ENCODE measurements around the gene HSD17B12. TPM values are rescaled to one million over a fixed set of nuclear protein-coding genes. Genes with fewer than 3 reads are reported as not detected.
A peak's percentile ranks its signal among the peaks of the same experiment; 100 is the strongest.

HSD17B12 gene
- total and polyA plus RNA-seq, 2 experiments from 2014 or later: 83.2 to 137 TPM

DNA sequence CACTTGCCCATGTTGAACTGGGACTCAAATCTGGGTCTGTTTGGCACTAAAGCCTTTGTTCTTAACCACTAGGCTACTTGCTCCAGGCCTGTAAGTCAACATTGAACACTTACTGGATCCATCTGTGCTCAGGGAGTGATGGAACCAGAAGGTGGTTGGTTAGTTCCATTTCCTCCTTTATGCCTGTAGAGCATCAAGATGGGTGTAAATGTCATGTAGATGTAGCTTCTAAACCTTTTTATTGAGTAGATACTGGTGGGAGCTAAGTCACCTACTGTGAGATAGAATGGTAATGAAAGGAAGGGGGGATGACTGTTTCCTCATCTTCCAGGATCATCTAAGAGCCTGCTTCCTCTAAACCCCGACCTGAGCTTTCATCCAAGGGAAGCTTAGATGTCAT lies 161.5 kb downstream of the HSD17B12 start:
- no peaks in the 10 kb centered on the region for H3K4me1 ChIP-seq (ENCODE audit: insufficient read depth)
- no peaks in the 10 kb centered on the region for H3K9me2 ChIP-seq (replicated peaks; ENCODE audit: insufficient read depth)
- no peak overlapping the region for H3K4me3 ChIP-seq
- TF ChIP-seq EZH2 (IDR thresholded peaks at IDR 0.05; ENCODE audit: borderline replicate concordance) (no peak), EZH2phosphoT487 (IDR thresholded peaks at IDR 0.05; ENCODE audit: low read depth, severe bottlenecking, unreplicated experiment) (no peak)
- TF ChIP-seq, protein P1, sequence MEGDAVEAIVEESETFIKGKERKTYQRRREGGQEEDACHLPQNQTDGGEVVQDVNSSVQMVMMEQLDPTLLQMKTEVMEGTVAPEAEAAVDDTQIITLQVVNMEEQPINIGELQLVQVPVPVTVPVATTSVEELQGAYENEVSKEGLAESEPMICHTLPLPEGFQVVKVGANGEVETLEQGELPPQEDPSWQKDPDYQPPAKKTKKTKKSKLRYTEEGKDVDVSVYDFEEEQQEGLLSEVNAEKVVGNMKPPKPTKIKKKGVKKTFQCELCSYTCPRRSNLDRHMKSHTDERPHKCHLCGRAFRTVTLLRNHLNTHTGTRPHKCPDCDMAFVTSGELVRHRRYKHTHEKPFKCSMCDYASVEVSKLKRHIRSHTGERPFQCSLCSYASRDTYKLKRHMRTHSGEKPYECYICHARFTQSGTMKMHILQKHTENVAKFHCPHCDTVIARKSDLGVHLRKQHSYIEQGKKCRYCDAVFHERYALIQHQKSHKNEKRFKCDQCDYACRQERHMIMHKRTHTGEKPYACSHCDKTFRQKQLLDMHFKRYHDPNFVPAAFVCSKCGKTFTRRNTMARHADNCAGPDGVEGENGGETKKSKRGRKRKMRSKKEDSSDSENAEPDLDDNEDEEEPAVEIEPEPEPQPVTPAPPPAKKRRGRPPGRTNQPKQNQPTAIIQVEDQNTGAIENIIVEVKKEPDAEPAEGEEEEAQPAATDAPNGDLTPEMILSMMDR (IDR thresholded peaks at IDR 0.05; ENCODE audit: poor library complexity): no peak
- H3K9me3 ChIP-seq (ENCODE audit: low read depth): no peaks in the 10 kb centered on the region
- no peak overlapping the region for H3K4me2 ChIP-seq
- no peaks in the 10 kb centered on the region for H4K20me1 ChIP-seq (ENCODE audit: insufficient read depth, poor library complexity, severe bottlenecking)
- H3K27ac ChIP-seq: no peak overlapping the region
- no peak overlapping the region for H2AFZ ChIP-seq
- no peaks in the 10 kb centered on the region for H3K79me2 ChIP-seq
- WGBS (ENCODE audit: low lambda C conversion rate, missing lambda C conversion rate): 67% methylated on average over 1 of the region's 1 CpG
- no peaks in the 10 kb centered on the region for H3K27me3 ChIP-seq
- no peak for DNase-seq (ENCODE audit: low spot score)
- no peaks in the 10 kb centered on the region for H3K36me3 ChIP-seq (replicated peaks; ENCODE audit: insufficient read depth, low read depth)

DNA sequence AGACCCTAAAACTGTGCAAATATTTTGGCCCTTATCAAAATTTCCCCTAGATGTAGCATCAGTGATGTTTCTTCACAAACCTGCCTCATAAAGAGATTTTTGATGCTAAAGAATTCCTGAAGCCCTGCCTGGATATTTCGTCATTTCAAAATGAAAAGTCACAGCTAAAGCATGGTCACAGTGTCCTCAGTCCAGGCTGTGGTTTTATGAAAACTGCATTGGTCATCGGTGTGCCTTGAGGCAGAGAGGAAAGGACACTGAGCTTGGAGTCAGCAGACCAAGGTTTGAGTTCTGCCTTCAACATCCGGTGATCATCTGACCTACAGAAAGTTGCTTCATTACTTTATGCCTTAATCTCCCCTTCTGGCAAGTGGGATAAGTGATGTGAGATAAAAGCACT lies 165.3 kb downstream of the HSD17B12 start:
- H3K4me1 ChIP-seq (ENCODE audit: insufficient read depth): no peaks in the 10 kb centered on the region
- no peaks in the 10 kb centered on the region for H3K9me2 ChIP-seq (replicated peaks; ENCODE audit: insufficient read depth)
- no peak overlapping the region for H3K27ac ChIP-seq
- no peaks in the 10 kb centered on the region for H3K36me3 ChIP-seq (replicated peaks; ENCODE audit: insufficient read depth, low read depth)
- no peaks in the 10 kb centered on the region for H3K79me2 ChIP-seq
- TF ChIP-seq EZH2phosphoT487 (IDR thresholded peaks at IDR 0.05; ENCODE audit: low read depth, severe bottlenecking, unreplicated experiment) (no peak), EZH2 (IDR thresholded peaks at IDR 0.05; ENCODE audit: borderline replicate concordance) (no peak)
- TF ChIP-seq, protein P1 (IDR thresholded peaks at IDR 0.05; ENCODE audit: poor library complexity): no peak
- H3K27me3 ChIP-seq: no peaks in the 10 kb centered on the region
- 93% methylated on average over 3 of the region's 3 CpGs for WGBS (ENCODE audit: low lambda C conversion rate, missing lambda C conversion rate)
- H3K4me2 ChIP-seq: no peak overlapping the region
- H4K20me1 ChIP-seq (ENCODE audit: insufficient read depth, poor library complexity, severe bottlenecking): peaks cover 2% of the 10 kb centered on the region
- DNase-seq (ENCODE audit: low spot score): no peak
- H3K9me3 ChIP-seq (ENCODE audit: low read depth): no peaks in the 10 kb centered on the region
- H2AFZ ChIP-seq: no peak overlapping the region
- no peak overlapping the region for H3K4me3 ChIP-seq

DNA sequence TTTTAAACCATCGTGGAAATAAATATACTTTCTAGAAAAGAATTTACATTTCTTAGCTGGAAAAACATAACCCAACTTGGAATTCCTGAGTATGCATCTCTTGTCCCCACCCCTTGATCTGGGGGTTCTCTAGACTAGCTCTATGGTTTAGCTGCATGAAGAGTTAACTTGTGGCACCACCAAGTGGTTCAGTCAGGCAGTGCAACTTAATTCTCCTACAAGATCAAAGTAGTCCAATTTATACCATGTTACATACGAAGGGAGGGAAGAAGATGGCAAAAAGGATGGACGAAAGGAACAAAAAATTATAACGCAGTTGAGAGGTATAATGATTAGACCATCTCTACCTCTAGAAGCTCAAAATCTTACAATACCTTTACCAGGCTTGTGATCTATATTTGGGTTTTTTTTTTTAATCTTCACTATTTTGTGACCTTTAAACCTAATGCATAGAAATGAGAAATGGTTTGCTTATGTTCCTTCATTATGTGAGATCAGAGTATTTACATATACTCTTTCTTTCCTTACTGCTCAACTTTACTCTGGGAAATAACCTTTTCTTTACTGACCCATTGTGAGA lies 171.6 kb downstream of the HSD17B12 start:
- no peak overlapping the region for H2AFZ ChIP-seq
- H3K27me3 ChIP-seq: no peaks in the 10 kb centered on the region
- peak; percentile 74 for DNase-seq (ENCODE audit: low spot score)
- peaks cover 2% of the 10 kb centered on the region for H4K20me1 ChIP-seq (ENCODE audit: insufficient read depth, poor library complexity, severe bottlenecking)
- H3K9me2 ChIP-seq (replicated peaks; ENCODE audit: insufficient read depth): no peaks in the 10 kb centered on the region
- no peak overlapping the region for H3K27ac ChIP-seq
- H3K4me1 ChIP-seq (ENCODE audit: insufficient read depth): no peaks in the 10 kb centered on the region
- H3K4me3 ChIP-seq: no peak overlapping the region
- 40% methylated on average over 4 of the region's 4 CpGs for WGBS (ENCODE audit: low lambda C conversion rate, missing lambda C conversion rate)
- H3K36me3 ChIP-seq (replicated peaks; ENCODE audit: insufficient read depth, low read depth): no peaks in the 10 kb centered on the region
- no peaks in the 10 kb centered on the region for H3K9me3 ChIP-seq (ENCODE audit: low read depth)
- no peaks in the 10 kb centered on the region for H3K79me2 ChIP-seq
- TF ChIP-seq, protein P1 (IDR thresholded peaks at IDR 0.05; ENCODE audit: poor library complexity): peak; percentile 88
- TF ChIP-seq EZH2 (IDR thresholded peaks at IDR 0.05; ENCODE audit: borderline replicate concordance): no peak
- no peak overlapping the region for H3K4me2 ChIP-seq

DNA sequence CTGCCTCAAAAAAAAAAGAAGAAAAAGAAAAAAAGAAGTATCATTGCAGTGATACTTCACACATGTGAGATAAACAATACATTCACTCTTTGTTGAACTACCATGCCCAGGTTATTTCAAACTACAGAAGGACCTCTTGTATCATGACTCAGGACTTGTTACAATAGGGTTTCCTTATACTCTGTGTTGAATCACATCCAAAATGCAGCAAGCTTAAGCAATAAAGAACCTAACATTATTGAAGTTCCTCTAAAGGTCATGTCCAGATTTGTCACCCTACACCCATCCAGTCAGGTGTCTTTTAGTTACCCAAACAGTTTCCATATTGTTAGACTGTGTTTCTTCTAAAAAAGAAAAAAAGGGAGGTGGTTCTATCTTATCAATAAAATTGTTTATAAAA lies 173.2 kb downstream of the HSD17B12 start:
- TF ChIP-seq EZH2 (IDR thresholded peaks at IDR 0.05; ENCODE audit: borderline replicate concordance) (no peak), EZH2phosphoT487 (IDR thresholded peaks at IDR 0.05; ENCODE audit: low read depth, severe bottlenecking, unreplicated experiment) (no peak)
- TF ChIP-seq, protein P1 (IDR thresholded peaks at IDR 0.05; ENCODE audit: poor library complexity): no peak
- Histone ChIP-seq H3K4me1 (ENCODE audit: insufficient read depth) (no peaks in the 10 kb centered on the region), H3K36me3 (replicated peaks; ENCODE audit: insufficient read depth, low read depth) (no peaks in the 10 kb centered on the region), H3K4me2 (no peak overlapping the region), H3K79me2 (no peaks in the 10 kb centered on the region), H3K4me3 (no peak overlapping the region), H3K27ac (no peak overlapping the region), H2AFZ (no peak overlapping the region), H3K9me3 (ENCODE audit: low read depth) (no peaks in the 10 kb centered on the region), H4K20me1 (ENCODE audit: insufficient read depth, poor library complexity, severe bottlenecking) (peaks cover 2% of the 10 kb centered on the region), H3K9me2 (replicated peaks; ENCODE audit: insufficient read depth) (no peaks in the 10 kb centered on the region), H3K27me3 (no peaks in the 10 kb centered on the region)
- no peak for DNase-seq (ENCODE audit: low spot score)
